Measurements from ENCODE around the gene ARFGAP1.

DNA sequence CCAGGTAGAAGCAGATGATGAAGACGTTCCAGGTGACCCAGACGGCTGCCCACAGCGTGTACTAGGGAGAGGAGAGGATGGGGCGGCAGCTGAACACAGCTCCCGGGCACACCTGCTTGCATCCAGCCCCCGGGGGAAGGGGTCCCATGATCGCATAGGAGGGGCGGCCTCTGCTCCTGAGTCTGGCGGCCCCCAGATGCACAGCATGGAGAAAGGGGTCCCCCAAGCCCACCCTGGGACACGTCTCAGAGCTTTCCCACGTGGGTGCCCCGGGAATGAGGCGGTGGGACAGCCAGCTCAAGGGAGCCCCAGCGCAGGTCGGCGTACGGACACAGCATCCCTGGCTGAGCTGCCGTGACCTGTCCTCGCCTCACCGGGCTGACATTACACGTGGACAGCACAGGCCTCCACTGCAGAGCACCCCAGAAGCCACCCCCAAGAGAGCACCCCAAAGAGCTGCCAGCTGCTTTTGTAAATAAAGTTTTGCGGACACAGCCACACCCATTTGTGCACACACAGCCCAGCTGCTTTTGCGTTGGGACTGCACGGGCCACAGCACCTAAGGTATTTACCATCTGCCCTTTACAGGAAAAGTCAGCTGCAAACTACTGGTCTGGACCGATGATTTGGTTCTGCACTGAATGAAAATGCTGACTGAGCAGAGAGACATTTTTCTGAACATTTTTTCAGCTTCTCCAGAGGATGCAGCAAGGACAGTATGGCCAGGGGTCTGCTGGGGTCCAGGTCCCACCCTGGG lies 23.6 kb upstream of the ARFGAP1 start:
- TF ChIP-seq, protein P1, sequence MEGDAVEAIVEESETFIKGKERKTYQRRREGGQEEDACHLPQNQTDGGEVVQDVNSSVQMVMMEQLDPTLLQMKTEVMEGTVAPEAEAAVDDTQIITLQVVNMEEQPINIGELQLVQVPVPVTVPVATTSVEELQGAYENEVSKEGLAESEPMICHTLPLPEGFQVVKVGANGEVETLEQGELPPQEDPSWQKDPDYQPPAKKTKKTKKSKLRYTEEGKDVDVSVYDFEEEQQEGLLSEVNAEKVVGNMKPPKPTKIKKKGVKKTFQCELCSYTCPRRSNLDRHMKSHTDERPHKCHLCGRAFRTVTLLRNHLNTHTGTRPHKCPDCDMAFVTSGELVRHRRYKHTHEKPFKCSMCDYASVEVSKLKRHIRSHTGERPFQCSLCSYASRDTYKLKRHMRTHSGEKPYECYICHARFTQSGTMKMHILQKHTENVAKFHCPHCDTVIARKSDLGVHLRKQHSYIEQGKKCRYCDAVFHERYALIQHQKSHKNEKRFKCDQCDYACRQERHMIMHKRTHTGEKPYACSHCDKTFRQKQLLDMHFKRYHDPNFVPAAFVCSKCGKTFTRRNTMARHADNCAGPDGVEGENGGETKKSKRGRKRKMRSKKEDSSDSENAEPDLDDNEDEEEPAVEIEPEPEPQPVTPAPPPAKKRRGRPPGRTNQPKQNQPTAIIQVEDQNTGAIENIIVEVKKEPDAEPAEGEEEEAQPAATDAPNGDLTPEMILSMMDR (IDR thresholded peaks at IDR 0.05; ENCODE audit: control extremely low read depth in 1 of 3, insufficient read depth in 1 of 3, low read depth in 1 of 3, low read length in 3 of 3) = no peak
- no peak for TF ChIP-seq BACH1 (IDR thresholded peaks at IDR 0.05; ENCODE audit: low read length)
- TF ChIP-seq EP300 (IDR thresholded peaks at IDR 0.05; ENCODE audit: borderline replicate concordance in 1 of 2, low read depth in 2 of 2, low read length in 2 of 2) = no peak
- no peak for TF ChIP-seq JUND (IDR thresholded peaks at IDR 0.05; ENCODE audit: low read length)
- TF ChIP-seq SP2 (IDR thresholded peaks at IDR 0.05; ENCODE audit: low read length) = no peak
- TF ChIP-seq CREB1 (IDR thresholded peaks at IDR 0.05) = no peak
- TF ChIP-seq POLR2A (IDR thresholded peaks at IDR 0.05; ENCODE audit: control extremely low read depth in 1 of 2, low read depth in 2 of 2, low read length in 2 of 2) = no peak
- TF ChIP-seq RAD21 (IDR thresholded peaks at IDR 0.05 in 1 of 2, conservative IDR thresholded peaks at IDR 0.05 in 1 of 2; ENCODE audit: low read depth in 2 of 2, low read length in 2 of 2) = no peak
- TF ChIP-seq JUN (IDR thresholded peaks at IDR 0.05; ENCODE audit: low read depth, low read length) = no peak
- no peak for TF ChIP-seq YY1 (IDR thresholded peaks at IDR 0.05; ENCODE audit: low read depth, low read length)
- TF ChIP-seq TBP (IDR thresholded peaks at IDR 0.05; ENCODE audit: low read depth, low read length) = no peak
